GM21576 (cell line): ENCODE results near the gene TMSB4X.
"Not testable (repeated sequence)": the region's sequence is repeated elsewhere in the genome, so short reads cannot be mapped to it uniquely, and the experiment has no call there.

Source experiments
- ATAC-seq: cut with Tn5 transposase; IDR thresholded peaks from one replicate; pipeline ENCODE4 v1.9.1; 2021; ENCODE audit warnings: mild to moderate bottlenecking, moderate library complexity; ENCODE audit not compliant: unreplicated experiment

Gene TMSB4X

GRCh38 chrX:13016731-13017130 is 41.8 kb downstream of the TMSB4X start:
- not testable (repeated sequence) for ATAC-seq

GRCh38 chrX:13022926-13023325 is 48.0 kb downstream of the TMSB4X start:
- ATAC-seq: peak; percentile 82

- no peak for ATAC-seq
Measured at GRCh38 chrX:13023567-13023966, 48.7 kb downstream of the TMSB4X start.

- ATAC-seq: no peak
Measured at GRCh38 chrX:13023979-13024378, 49.1 kb downstream of the TMSB4X start.

GRCh38 chrX:13024986-13025385 is 50.1 kb downstream of the TMSB4X start:
- no peak for ATAC-seq
